B cell (primary cell): ENCODE results near the gene EIF2D. TPM values are rescaled to one million over a fixed set of nuclear protein-coding genes. Genes with fewer than 3 reads are reported as not detected.
A peak's percentile ranks its signal among the peaks of the same experiment; 100 is the strongest.

Experiments
- ATAC-seq: fragments of 200-7000 bp; cut with Tn5 transposase; one replicate; pipeline ENCODE4 v1.10.0; 2021; ENCODE audit warnings: low read depth, mild to moderate bottlenecking, moderate number of reproducible peaks, moderate library complexity
- CTCF ChIA-PET: fragments of 350-600 bp; sonication (Branson Sonifier 250); formaldehyde crosslinking; loops from one replicate; lab custom pipeline; 2021; ENCODE audit warnings: antibody characterized with exemption, inconsistent platforms; lab: Charles Lee
- POLR2A ChIA-PET: fragments of 350-600 bp; sonication (Branson Sonifier 250); formaldehyde crosslinking; loops from one replicate; lab custom pipeline; 2021; ENCODE audit warnings: antibody characterized with exemption; lab: Charles Lee
- DNase-seq: peaks from one replicate; pipeline ENCODE4 v3.0.0; 2013
- H2AFZ ChIP-seq: 2 replicates; pipeline ENCODE4 v1.6.1; 2012; ENCODE audit warnings: mild to moderate bottlenecking, low read depth, low read length; ENCODE audit not compliant: insufficient read depth, poor library complexity, severe bottlenecking
- H3K27ac ChIP-seq, 2 donors: 1 replicate in 1 of 2; 2 replicates in 1 of 2; pipeline ENCODE4 v1.5.1; 2012 to 2013; ENCODE audit warnings: low read length in 2 of 2, mild to moderate bottlenecking in 2 of 2, moderate library complexity in 1 of 2
- H3K27me3 ChIP-seq, 4 experiments: fragments of 200-600 bp in 1 of 4; sonication (generic) in 1 of 4; replicated peaks in 1 of 4; 1 replicate in 2 of 4; 2 replicates in 2 of 4; pipeline versions ENCODE4 v1.6.1 to v1.7.0; 2013 to 2016; ENCODE audit warnings: low read length in 3 of 4, mild to moderate bottlenecking in 2 of 4, mixed read lengths in 1 of 4, moderate library complexity in 1 of 4; ENCODE audit not compliant: insufficient read depth in 4 of 4, control insufficient read depth in 3 of 4; ENCODE audit errors: control extremely low read depth in 1 of 4
- H3K36me3 ChIP-seq, 2 experiments: replicated peaks in 1 of 2; 1 replicate in 1 of 2; 2 replicates in 1 of 2; pipeline versions ENCODE4 v1.6.1 to v1.7.1; 2013; ENCODE audit warnings: low read length in 1 of 2; ENCODE audit not compliant: insufficient read depth in 2 of 2, control insufficient read depth in 1 of 2; ENCODE audit errors: control extremely low read depth in 1 of 2, extremely low read depth in 1 of 2
- H3K4me1 ChIP-seq, 2 donors: fragments of 200-600 bp in 1 of 2; sonication (generic) in 1 of 2; 1 replicate in 1 of 2; 2 replicates in 1 of 2; pipeline versions ENCODE4 v1.5.1 to v1.6.1; 2013 to 2017; ENCODE audit warnings: low read length in 2 of 2; ENCODE audit not compliant: control insufficient read depth in 2 of 2, insufficient read depth in 2 of 2
- H3K4me2 ChIP-seq: replicated peaks from 2 replicates; pipeline ENCODE3; 2012; ENCODE audit warnings: mild to moderate bottlenecking, low read depth, low read length; ENCODE audit not compliant: poor library complexity, severe bottlenecking
- H3K4me3 ChIP-seq, 5 experiments: fragments of 200-600 bp in 1 of 5; sonication (generic) in 1 of 5; 1 replicate in 3 of 5; 2 replicates in 2 of 5; pipeline versions ENCODE4 v1.5.1 to v1.7.0; 2011 to 2016; ENCODE audit warnings: low read length in 4 of 5, mild to moderate bottlenecking in 4 of 5, low read depth in 2 of 5, control low read depth in 1 of 5, moderate library complexity in 1 of 5; ENCODE audit not compliant: insufficient read depth in 1 of 5; ENCODE audit errors: control extremely low read depth in 1 of 5, extremely low read depth in 1 of 5
- H3K79me2 ChIP-seq: fragments of 200-600 bp; sonication (generic); one replicate; pipeline ENCODE4 v1.6.0; 2016; ENCODE audit warnings: low read length; ENCODE audit not compliant: control insufficient read depth, insufficient read depth
- H3K9ac ChIP-seq: fragments of 200-600 bp; sonication (generic); 2 replicates; pipeline ENCODE4 v1.6.1; 2017; ENCODE audit warnings: mild to moderate bottlenecking, low read length, moderate library complexity
- H3K9me3 ChIP-seq, 3 donors: one replicate each; pipeline versions ENCODE4 v1.6.1 to v1.7.1; 2013; ENCODE audit warnings: low read length in 2 of 3; ENCODE audit not compliant: control insufficient read depth in 2 of 3, insufficient read depth in 1 of 3; ENCODE audit errors: control extremely low read depth in 1 of 3
- H4K20me1 ChIP-seq: 2 replicates; pipeline ENCODE4 v1.6.0; 2012; ENCODE audit warnings: mild to moderate bottlenecking, low read length; ENCODE audit not compliant: insufficient read depth, control insufficient read depth, poor library complexity, severe bottlenecking
- H3K27ac Mint-ChIP-seq: one replicate; pipeline ENCODE4 v1.8.0; 2021; ENCODE audit warnings: mixed read lengths
- H3K27me3 Mint-ChIP-seq: one replicate; pipeline ENCODE4 v1.8.0; 2021; ENCODE audit warnings: mixed read lengths
- H3K4me1 Mint-ChIP-seq: one replicate; pipeline ENCODE4 v1.8.0; 2021; ENCODE audit warnings: mixed read lengths
- H3K4me3 Mint-ChIP-seq: one replicate; pipeline ENCODE4 v1.8.0; 2021; ENCODE audit warnings: mixed read lengths
- H3K9me3 Mint-ChIP-seq: one replicate; pipeline ENCODE4 v1.8.0; 2022; ENCODE audit warnings: mixed read lengths; ENCODE audit not compliant: insufficient read depth
- EZH2 ChIP-seq: IDR thresholded peaks from 2 replicates; pipeline ENCODE4 v1.6.1; 2012; ENCODE audit warnings: borderline replicate concordance, low read depth, mild to moderate bottlenecking, moderate library complexity, low read length; ENCODE audit not compliant: insufficient read depth, poor library complexity, severe bottlenecking
- WGBS: methylation state at CpG from one replicate; pipeline ENCODE4 v1.1.5; 2013; ENCODE audit warnings: missing lambda C conversion rate; ENCODE audit not compliant: insufficient coverage; 5-methylcytosine and 5-hydroxymethylcytosine counted together
- intact Hi-C: fragments of 100-400 bp; cut with micrococcal nuclease; formaldehyde crosslinking; loops from one replicate; pipeline ENCODE4 v1.10.0; 2022
- polyA plus RNA-seq: library from polyadenylated mRNA; depleted of rRNA; stranded (reverse); fragments of >200 nt; gene quantifications from 2 replicates; pipeline ENCODE4 v1.2.3, GENCODE V29; 2012
- total RNA-seq, 2 donors: library from RNA; stranded (reverse); fragments of 120-200 nt in 1 of 2; gene quantifications; 1 replicate in 1 of 2; 2 replicates in 1 of 2; pipeline versions ENCODE4 v1.2.3 to v1.2.4, GENCODE V29; 2013 to 2022
- TF ChIP-seq, protein P1 (sequence below): fragments of 200-600 bp; IDR thresholded peaks from one replicate; pipeline ENCODE4 v1.8.0; 2022; ENCODE audit warnings: antibody characterized with exemption, mild to moderate bottlenecking

EIF2D gene
- total and polyA plus RNA-seq, 2 donors (not counting 1 experiment from before 2014, with no cell fraction given) = 62.2 to 64.9 TPM

DNA sequence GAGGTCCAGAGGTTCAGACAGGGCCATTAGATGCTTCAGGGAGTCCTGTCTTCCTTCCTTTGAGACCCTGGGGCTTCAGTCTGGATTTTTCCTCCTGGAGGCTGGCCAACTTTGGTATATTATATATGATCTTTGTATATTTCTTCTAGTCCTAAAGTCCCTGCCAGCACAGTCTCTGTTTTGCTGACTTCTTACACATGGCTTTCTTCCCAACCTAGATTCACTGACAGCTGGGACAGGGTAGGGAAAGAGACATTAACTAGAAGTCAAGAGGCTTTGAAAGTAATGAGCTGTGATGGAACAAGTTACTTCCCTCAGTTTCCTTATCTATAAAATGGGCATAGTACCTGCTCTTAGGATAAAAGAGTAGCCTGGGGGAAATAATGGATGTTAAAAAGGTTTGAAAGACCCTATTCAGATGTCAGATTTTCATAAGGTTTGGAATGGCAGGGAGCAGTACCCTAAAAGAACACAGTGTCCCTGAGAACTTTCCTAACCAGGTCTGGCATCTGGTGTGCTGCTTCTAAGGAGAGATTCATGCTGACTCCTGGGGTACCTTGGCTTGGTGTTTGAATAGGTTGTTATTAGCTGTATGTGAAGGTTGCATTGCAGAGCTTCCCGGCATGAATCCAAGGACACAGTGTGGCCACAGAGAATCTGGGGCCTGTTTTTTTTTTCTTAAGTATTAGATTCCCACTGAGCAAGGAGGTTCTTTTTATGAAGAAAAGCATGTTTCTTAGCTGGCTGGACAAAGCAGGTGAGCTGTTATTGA lies 57.4 kb downstream of the EIF2D start:
- H4K20me1 ChIP-seq = peaks cover under 1% of the 10 kb centered on the region
- ChIA-PET POLR2A (interaction anchor here (0.9 to 3.3 kb wide), 2 partner anchors 14 to 26 kb away, joined by 3 to 27 read pairs; no protein-coding TSS in a partner anchor), CTCF (interaction anchor here (0.6 to 29.7 kb wide), 10 partner anchors 11 to 1227 kb away, joined by 3 to 1018 read pairs (median 4); partner anchors contain the start of gene RASSF5)
- peaks cover 29% of the 10 kb centered on the region for H3K79me2 ChIP-seq
- H3K27ac ChIP-seq = peak overlapping the region in 1 of 2 donors; percentile 64
- peak overlapping the region; percentile 86 for H3K4me2 ChIP-seq
- H3K27me3 ChIP-seq = no peaks in the 10 kb centered on the region
- H3K9me3 ChIP-seq = no peaks in the 10 kb centered on the region
- H3K4me1 Mint-ChIP-seq = peaks cover 48% of the 10 kb centered on the region
- TF ChIP-seq, protein P1, sequence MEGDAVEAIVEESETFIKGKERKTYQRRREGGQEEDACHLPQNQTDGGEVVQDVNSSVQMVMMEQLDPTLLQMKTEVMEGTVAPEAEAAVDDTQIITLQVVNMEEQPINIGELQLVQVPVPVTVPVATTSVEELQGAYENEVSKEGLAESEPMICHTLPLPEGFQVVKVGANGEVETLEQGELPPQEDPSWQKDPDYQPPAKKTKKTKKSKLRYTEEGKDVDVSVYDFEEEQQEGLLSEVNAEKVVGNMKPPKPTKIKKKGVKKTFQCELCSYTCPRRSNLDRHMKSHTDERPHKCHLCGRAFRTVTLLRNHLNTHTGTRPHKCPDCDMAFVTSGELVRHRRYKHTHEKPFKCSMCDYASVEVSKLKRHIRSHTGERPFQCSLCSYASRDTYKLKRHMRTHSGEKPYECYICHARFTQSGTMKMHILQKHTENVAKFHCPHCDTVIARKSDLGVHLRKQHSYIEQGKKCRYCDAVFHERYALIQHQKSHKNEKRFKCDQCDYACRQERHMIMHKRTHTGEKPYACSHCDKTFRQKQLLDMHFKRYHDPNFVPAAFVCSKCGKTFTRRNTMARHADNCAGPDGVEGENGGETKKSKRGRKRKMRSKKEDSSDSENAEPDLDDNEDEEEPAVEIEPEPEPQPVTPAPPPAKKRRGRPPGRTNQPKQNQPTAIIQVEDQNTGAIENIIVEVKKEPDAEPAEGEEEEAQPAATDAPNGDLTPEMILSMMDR = no peak
- TF ChIP-seq EZH2 = no peak
- H3K36me3 ChIP-seq = peaks cover 0 to 8% of the 10 kb centered on the region in 2 experiments
- WGBS = 100% methylated on average over 1 of the region's 1 CpG
- H3K4me3 Mint-ChIP-seq = peak overlapping the region; percentile 64
- H3K9ac ChIP-seq = no peak overlapping the region
- peak overlapping the region; percentile 87 for H3K27ac Mint-ChIP-seq
- DNase-seq (no peak), ATAC-seq (no peak)
- intact Hi-C loops = loop anchor here (1.0 to 10.0 kb wide), 4 partner anchors 10 to 770 kb away; partner anchors contain the start of genes CD55, PFKFB2 and YOD1
- H3K4me3 ChIP-seq = no peak overlapping the region
- no peaks in the 10 kb centered on the region for H3K9me3 Mint-ChIP-seq
- no peaks in the 10 kb centered on the region for H3K27me3 Mint-ChIP-seq
- peaks cover 30 to 50% of the 10 kb centered on the region in 2 donors for H3K4me1 ChIP-seq
- H2AFZ ChIP-seq = no peak overlapping the region

DNA sequence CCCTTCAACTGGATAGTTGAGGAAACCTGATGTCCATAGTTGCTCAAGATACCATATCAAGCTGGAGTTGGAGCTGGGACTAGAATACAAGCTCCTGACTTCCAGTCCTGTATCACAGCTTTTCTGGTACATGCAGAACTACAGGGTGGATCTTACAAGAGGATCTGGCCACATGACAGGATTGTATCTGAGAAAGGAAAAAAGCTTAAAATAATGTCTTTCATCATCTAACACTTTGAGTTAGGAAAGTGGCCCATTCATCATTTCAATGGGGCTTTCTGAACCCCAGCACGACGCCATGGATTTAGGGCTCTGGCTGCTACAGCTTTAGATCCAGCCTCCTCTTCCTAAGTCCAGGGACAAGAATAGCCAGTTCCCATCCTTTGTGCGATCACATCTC lies 58.1 kb downstream of the EIF2D start:
- Mint-ChIP-seq H3K4me1 (peaks cover 42% of the 10 kb centered on the region), H3K27ac (peak overlapping the region; percentile 39), H3K27me3 (no peaks in the 10 kb centered on the region), H3K4me3 (no peak overlapping the region), H3K9me3 (no peaks in the 10 kb centered on the region)
- Histone ChIP-seq H3K4me2 (no peak overlapping the region), H2AFZ (no peak overlapping the region), H3K9me3 (no peaks in the 10 kb centered on the region), H3K27me3 (no peaks in the 10 kb centered on the region), H3K79me2 (peaks cover 23% of the 10 kb centered on the region), H3K4me1 (peaks cover 23 to 44% of the 10 kb centered on the region in 2 donors), H3K4me3 (no peak overlapping the region), H3K9ac (no peak overlapping the region), H4K20me1 (no peaks in the 10 kb centered on the region), H3K36me3 (peaks cover 0 to 7% of the 10 kb centered on the region in 2 experiments), H3K27ac (peak overlapping the region in 1 of 2 donors; percentile 64)
- ChIA-PET POLR2A (no interaction called here), CTCF (interaction anchor here (0.7 to 29.7 kb wide), 10 partner anchors 9 to 109 kb away, joined by 3 to 1018 read pairs (median 4); no protein-coding TSS in a partner anchor)
- DNase-seq (no peak), ATAC-seq (no peak)
- WGBS = 100% methylated on average over 2 of the region's 3 CpGs
- TF ChIP-seq, protein P1 = no peak
- no peak for TF ChIP-seq EZH2
- intact Hi-C loops = loop anchor here (10.0 kb wide), 1 partner anchor 771 kb away; the partner anchor contains the start of gene CD55
